Coronary artery (tissue), 2 donors: ENCODE results near the gene SLC46A1.

Experiments used
- DNase-seq: peaks from one replicate; pipeline ENCODE4 v3.0.0-alpha.2; 2017; ENCODE audit warnings: low spot score
- H3K27ac ChIP-seq, 2 donors: fragments of 200-600 bp; sonication (generic); one replicate each; pipeline ENCODE4 v1.5.1; 2016 to 2019
- H3K4me3 ChIP-seq: fragments of 200-600 bp; sonication (generic); 2 replicates; pipeline ENCODE4 v1.5.1; 2016; ENCODE audit warnings: mild to moderate bottlenecking, moderate library complexity
- TF ChIP-seq, protein P1 (sequence below): fragments of 200-600 bp; sonication (generic); IDR thresholded peaks from one replicate; pipeline ENCODE4 v1.5.1; 2019; ENCODE audit warnings: antibody characterized with exemption

The SLC46A1 gene

DNA sequence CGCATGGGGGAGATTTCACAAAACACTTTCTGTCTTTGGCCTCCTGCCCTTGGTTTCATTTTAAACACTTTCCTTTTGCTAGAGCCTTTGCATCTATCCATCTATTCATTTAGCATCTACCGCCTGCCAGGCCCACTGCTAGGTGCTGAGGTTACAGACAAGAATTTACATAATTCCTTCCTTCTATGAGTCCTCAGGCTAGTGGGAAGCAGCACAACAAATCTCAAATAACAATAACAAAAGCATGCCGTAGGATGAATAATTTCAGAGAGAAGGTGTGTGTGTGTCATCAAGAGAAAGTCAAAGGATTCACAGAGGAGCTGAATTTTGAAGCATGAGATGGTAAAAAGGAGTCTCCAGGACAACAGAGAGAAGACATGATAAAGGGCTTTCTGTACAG, 6.1 kb upstream of the SLC46A1 start:
- Histone ChIP-seq H3K4me3 (no peak overlapping the region), H3K27ac (no peak overlapping the region)
- TF ChIP-seq, protein P1, sequence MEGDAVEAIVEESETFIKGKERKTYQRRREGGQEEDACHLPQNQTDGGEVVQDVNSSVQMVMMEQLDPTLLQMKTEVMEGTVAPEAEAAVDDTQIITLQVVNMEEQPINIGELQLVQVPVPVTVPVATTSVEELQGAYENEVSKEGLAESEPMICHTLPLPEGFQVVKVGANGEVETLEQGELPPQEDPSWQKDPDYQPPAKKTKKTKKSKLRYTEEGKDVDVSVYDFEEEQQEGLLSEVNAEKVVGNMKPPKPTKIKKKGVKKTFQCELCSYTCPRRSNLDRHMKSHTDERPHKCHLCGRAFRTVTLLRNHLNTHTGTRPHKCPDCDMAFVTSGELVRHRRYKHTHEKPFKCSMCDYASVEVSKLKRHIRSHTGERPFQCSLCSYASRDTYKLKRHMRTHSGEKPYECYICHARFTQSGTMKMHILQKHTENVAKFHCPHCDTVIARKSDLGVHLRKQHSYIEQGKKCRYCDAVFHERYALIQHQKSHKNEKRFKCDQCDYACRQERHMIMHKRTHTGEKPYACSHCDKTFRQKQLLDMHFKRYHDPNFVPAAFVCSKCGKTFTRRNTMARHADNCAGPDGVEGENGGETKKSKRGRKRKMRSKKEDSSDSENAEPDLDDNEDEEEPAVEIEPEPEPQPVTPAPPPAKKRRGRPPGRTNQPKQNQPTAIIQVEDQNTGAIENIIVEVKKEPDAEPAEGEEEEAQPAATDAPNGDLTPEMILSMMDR = no peak
- no peak for DNase-seq

DNA sequence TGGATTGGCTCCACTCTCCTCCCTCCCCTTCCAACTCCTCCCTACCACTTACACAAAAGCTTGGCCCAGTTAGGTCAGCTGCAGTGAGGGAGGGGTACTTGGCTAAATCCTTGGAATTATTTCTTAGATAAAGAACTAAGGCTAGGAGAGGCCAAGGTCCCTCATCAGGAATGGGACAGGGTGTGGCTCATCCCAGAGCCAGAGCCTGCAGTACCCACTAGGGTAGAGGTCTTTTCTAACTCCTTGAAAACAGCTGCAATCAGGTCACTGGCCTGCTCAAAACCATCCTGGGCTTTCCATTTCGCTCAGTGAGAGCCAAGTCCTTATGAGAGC, 1.9 kb upstream of the SLC46A1 start:
- Histone ChIP-seq H3K4me3 (no peak overlapping the region), H3K27ac (no peak overlapping the region)
- DNase-seq = no peak
- TF ChIP-seq, protein P1 = no peak

DNA sequence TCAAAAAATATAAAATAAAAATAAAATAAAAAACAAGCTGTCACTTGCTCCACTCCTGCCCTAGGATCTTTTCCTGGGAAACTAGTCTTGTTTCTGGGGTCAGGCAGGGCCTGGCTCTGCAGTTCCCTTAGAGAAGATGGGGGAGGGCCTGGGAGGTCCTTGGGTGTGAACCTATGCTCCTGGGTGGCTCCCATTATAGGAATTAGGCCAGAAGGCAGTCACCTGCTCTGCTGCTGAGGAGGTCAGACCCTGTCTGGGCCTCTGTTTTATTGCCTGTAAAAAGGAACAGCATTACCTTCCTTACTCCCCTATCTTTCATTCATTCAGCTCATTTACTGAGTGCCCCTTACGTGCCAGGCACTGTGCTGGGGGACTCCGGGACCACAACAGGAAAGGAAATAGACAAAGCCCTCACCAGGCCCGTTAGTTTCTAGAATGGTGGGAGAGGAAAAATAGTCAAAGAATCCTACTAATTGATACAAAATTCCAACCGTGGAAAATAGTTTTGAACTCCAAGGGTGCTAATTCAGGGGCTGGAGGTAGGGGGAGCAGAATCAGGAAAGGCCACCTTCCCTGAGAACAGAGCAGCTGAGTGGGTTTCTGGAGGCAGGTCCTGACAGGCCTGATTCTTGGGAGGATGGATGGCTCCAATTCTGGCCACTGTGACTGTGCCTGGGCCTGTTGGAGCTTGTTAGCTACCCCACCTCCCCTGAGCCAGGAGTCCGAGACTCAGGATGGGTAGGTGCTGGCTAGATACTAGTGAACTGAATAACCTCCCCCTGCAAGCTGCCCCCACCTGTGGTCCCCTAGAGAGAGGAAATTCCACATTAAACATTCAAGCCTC, 1.3 kb upstream of the SLC46A1 start:
- no peak overlapping the region for H3K4me3 ChIP-seq
- no peak for DNase-seq
- TF ChIP-seq, protein P1 = no peak
- H3K27ac ChIP-seq = no peak overlapping the region

DNA sequence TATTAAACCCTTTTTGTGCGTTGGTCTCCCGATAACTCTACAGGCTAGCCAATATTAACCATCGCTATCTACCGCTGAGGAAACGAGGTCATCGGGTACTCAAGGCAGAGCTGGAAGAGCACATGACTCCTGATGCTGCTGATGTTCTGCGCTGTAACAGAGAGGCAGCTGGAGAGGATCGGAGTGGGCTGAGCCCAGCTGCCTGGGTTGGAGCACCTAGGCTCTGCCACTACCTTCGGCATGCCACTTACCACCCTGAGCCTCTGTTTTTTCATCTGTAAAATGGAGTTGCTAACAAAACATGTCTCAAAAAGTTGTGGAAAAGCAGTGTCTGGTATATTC, 432 bp upstream of the SLC46A1 start:
- no peak for DNase-seq
- peak overlapping the region; percentile 6 to 84 for H3K27ac ChIP-seq
- TF ChIP-seq, protein P1 = no peak
- H3K4me3 ChIP-seq = peak overlapping the region; percentile 99

DNA sequence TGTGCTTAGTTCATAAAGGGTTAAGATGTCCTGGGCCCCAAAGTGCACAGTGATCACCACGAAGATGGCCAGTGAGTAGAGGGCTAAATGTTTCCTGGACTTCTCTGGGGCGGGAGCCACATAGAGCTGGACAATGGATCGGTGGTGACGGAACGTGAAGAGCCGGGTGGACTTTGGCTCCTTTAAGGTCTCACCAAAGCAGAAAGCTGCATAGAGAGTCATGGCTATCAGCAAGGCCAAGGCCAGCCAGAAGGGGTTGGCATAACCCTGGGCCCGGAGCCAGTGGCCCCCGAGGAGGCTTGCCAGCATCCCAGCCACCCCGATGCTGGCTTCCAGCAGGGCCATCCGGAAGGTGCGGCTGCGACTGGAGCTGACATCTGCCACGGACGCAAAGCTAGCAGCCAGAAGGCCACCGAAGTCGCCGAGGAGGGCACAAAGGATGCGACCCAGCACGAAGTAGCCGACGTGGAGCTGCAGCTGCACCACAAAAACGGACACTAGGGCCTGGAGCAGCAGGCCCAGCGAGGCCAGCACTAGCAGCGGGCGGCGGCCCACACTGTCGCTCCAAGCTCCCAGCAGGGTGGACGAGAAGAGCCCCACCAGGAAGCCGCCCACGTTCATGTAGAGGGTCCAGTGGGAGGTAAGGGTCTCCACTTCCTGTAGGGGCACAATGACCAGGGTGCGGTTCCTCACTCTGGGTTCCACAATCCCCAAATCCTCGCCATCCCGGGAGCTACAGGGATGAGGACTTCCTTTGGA, 1.0 kb downstream of the SLC46A1 start:
- TF ChIP-seq, protein P1 = no peak
- no peak for DNase-seq
- Histone ChIP-seq H3K27ac (peak overlapping the region in 1 of 2 donors; percentile 84), H3K4me3 (peak overlapping the region; percentile 99)

DNA sequence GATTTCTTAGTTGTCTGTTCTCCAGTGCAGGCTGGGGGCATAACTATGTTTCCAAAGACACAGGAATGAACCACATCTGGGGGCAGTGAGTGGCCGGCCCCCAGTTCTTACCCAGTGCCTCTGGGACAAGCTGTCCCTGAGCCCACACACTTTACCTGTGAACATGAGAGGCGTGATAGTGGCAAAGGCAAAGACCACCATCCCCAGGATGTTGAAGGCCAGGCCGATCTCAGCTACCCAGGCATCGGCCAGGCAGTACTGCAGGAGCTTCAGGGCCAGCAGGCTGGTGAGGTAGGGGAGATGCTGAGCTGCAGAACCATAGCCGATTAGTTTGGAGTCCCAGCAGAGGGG, 1.6 kb downstream of the SLC46A1 start:
- Histone ChIP-seq H3K27ac (peak overlapping the region in 1 of 2 donors; percentile 84), H3K4me3 (peak overlapping the region; percentile 99)
- TF ChIP-seq, protein P1 = no peak
- DNase-seq = no peak

DNA sequence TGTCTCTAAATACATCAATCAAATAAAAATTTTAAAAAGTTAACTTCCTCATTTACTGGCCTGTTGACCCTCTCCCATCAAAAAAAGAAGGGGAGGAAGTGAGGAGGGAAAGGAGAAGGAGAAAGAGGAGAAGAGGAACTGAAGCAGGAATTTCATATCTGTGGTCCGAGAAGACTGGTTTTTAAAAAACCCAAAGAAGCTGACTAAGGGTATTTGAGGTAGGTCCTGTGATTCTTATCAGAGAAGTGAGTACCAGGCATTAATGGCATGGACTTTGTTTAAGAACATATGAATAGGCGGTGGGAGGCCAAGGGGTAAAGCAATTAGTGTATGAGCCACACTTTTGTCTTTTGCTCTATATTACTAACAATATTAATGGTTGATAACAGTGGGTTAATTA, 2.0 kb downstream of the SLC46A1 start:
- H3K4me3 ChIP-seq = no peak overlapping the region
- TF ChIP-seq, protein P1 = no peak
- DNase-seq = no peak
- H3K27ac ChIP-seq = peak overlapping the region in 1 of 2 donors; percentile 84
